GM18867 (cell line): ENCODE data around the gene DHFR2.
"Not testable (repeated sequence)": the region's sequence is repeated elsewhere in the genome, so short reads cannot be mapped to it uniquely, and the experiment has no call there.

Experiments
- ATAC-seq: cut with Tn5 transposase; IDR thresholded peaks from one replicate; pipeline ENCODE4 v1.9.1; 2021; ENCODE audit warnings: mild to moderate bottlenecking, moderate library complexity; ENCODE audit not compliant: unreplicated experiment

Gene DHFR2

GRCh38 chr3:94065819-94066480 lies 3.2 kb upstream of the DHFR2 start:
- no peak for ATAC-seq

- ATAC-seq: no peak
Measured at GRCh38 chr3:94065122-94065521, 2.4 kb upstream of the DHFR2 start.

GRCh38 chr3:94064243-94064860 lies 1.6 kb upstream of the DHFR2 start:
- ATAC-seq: no peak

- ATAC-seq: no peak
Measured at GRCh38 chr3:94063496-94064119, 892 bp upstream of the DHFR2 start.

GRCh38 chr3:94061297-94061696 lies 1.4 kb downstream of the DHFR2 start:
- no peak for ATAC-seq

GRCh38 chr3:94050546-94050945 lies 12.2 kb downstream of the DHFR2 start:
- ATAC-seq: no peak

GRCh38 chr3:94049267-94049666 lies 13.4 kb downstream of the DHFR2 start:
- ATAC-seq: no peak

- ATAC-seq: no peak
Measured at GRCh38 chr3:94046533-94046932, 16.2 kb downstream of the DHFR2 start.

- not testable (repeated sequence) for ATAC-seq
Measured at GRCh38 chr3:94044100-94044936, 18.4 kb downstream of the DHFR2 start.

GRCh38 chr3:94043285-94043684 lies 19.4 kb downstream of the DHFR2 start:
- ATAC-seq: no peak

GRCh38 chr3:94036909-94037507 lies 25.7 kb downstream of the DHFR2 start:
- peak; percentile 80 for ATAC-seq

- ATAC-seq: no peak
Measured at GRCh38 chr3:94028093-94028837, 34.5 kb downstream of the DHFR2 start, which contains the start of gene STX19. Gene STX19, minus strand, starts transcription at chr3:94028597. Its CDS starts 13,328 bp downstream, at chr3:94015269.

GRCh38 chr3:94026623-94027022 lies 36.1 kb downstream of the DHFR2 start:
- no peak for ATAC-seq

GRCh38 chr3:94024385-94024784 lies 38.3 kb downstream of the DHFR2 start:
- ATAC-seq: no peak

- no peak for ATAC-seq
Measured at GRCh38 chr3:94020293-94020692, 42.4 kb downstream of the DHFR2 start.

GRCh38 chr3:94019659-94020058 lies 43.1 kb downstream of the DHFR2 start:
- ATAC-seq: no peak

GRCh38 chr3:94015025-94015424 lies 47.7 kb downstream of the DHFR2 start:
- ATAC-seq: no peak

GRCh38 chr3:94012185-94012584 lies 50.5 kb downstream of the DHFR2 start:
- ATAC-seq: no peak

GRCh38 chr3:94011233-94011711 lies 51.4 kb downstream of the DHFR2 start:
- ATAC-seq: no peak

GRCh38 chr3:94009608-94010007 lies 53.1 kb downstream of the DHFR2 start:
- ATAC-seq: no peak
